ENCODE data around the gene CDK19. TPM values are rescaled to one million over a fixed set of nuclear protein-coding genes. Genes with fewer than 3 reads are reported as not detected.
"Not testable (repeated sequence)": the region's sequence is repeated elsewhere in the genome, so short reads cannot be mapped to it uniquely, and the experiment has no call there.

The CDK19 gene
- polyA plus RNA-seq, 5 donors, result 21.6 to 48.9 (median 46.3) TPM

DNA sequence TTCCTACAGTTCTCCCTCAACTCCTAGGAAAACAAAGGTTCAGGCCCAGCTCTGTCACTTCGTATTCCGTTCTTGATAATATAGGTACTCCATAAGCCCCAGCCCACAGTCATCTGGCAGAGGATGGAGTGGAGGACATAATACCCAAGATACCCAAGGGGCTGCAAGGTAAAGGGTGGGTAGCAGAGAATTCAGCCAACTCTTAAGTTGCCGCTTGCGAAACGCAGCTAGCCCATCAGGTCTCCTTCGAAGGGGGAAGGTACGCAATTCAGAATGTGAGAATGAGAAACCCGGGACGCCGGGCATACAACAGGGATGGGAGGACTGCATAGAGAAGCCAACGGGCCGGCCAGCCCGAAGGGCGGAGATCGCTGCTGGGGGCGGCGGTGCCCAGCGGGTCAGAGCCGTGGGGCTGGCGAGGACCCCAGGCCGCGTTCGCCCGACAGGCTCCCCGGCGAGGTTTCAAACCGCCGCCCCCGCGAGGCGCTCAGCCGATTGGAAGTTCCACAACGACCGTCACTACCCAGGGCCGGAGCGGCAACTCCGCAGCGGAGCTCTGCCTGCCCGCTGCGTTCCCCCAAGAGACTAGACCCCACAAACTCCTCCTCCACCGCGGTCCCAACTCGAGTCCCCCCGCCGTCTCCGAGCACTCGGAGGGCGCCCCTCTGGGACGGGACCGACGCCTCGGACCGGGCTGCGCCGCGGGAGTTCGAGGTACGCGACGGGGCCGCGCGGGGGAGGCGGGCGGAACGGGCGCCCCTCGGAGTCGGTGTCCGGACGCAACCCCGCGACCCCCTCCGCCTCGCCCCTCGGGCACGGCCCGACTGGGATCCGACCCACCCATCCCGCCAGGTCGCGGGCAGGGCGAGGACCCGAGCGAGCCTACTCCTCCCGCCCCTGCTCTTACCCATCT is 911 bp downstream of the CDK19 start:
- DNase-seq, result peak; percentile 58 to 67

DNA sequence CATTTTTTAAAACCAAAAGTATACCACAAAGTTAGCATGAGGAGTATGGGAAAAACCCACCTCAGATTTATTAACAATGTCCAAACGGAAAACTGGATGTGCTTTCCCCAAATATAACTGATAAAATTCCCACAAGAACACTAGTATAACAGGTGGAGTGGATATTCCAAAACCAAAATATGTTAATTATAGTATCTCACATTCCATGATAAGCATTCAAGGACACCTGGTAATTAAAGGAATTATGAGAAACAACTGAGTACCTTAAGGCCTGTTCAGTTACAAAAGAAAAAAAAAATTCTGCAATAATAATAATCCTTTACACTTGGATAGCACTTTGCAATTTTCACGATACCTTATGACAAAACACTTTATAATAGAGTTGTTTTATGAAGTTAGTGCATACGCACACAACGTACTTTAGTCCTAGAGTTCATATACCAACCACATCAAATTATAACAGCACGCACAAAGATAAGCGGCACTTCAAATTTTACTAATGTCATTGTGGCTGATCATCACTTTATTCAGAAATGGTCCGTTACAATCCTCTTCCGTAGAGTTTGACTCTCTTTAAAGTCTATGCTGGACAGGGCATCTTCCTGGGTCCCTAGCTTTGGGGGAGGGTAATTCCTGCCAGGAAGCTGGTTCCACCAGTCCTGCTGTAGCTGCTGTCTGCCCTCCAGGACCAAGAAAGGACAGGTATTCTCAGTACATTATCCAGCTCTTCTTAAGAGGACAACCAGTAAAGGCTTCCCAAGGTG is 1.7 kb downstream of the CDK19 start:
- DNase-seq, result no peak

GRCh38 chr6:110812719-110813118 is 2.5 kb downstream of the CDK19 start:
- DNase-seq, result no peak

DNA sequence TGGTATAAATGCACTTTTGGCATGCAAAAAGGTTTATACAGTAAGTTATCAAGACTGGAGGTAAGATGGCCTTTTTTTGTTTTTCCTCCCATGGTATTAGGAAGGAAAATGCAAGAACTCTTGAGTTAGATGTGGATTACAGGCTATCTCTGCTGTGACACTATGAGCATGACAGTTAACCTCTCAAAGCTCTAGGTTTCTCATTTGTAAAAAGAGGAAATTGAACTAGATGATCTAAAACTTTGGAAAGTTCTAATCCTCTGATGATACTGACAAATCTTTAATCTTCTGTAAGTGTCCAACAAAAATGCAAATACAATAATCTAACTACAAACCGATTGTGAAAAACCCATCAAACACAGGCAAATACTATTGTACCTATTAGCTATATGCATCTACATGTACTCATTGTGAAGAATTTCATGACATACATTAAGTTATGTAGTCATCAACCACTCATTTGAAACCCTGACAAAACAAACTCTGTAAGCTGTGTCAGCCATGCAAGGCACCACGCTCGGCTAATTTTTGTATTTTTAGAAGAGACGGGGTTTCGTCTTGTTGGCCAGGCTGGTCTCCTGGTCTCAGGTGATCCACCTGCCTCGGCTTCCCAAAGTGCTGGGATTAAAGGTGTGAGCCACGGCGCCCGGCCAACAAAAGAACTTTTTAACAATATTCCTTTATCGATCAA is 4.2 kb downstream of the CDK19 start:
- DNase-seq, result no peak

- no peak for DNase-seq
Measured at GRCh38 chr6:110809792-110810191, 5.5 kb downstream of the CDK19 start.

DNA sequence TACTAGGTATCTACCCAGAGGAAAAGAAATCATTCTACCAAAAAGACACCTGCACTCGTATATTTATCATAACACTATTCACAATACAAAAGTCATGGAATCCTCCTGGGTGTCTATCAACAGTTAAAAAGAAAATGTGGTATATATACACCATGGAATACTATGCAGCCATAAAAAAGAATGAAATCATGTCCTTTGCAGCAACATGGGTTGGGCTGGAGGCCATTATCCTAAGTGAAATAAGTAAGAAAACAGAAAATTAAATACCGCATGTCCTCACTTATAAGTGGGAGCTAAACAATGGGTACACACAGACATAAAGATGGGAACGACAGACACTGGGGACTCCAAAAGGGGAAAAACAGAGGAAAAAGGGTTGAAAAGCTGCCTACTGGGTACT is 13.1 kb downstream of the CDK19 start:
- not testable (repeated sequence) for DNase-seq

- no peak for DNase-seq
Measured at GRCh38 chr6:110800839-110801196, 14.5 kb downstream of the CDK19 start.

GRCh38 chr6:110800196-110800838 is 15.0 kb downstream of the CDK19 start:
- no peak for DNase-seq

- DNase-seq, result no peak
Measured at GRCh38 chr6:110799655-110800054, 15.6 kb downstream of the CDK19 start.

DNA sequence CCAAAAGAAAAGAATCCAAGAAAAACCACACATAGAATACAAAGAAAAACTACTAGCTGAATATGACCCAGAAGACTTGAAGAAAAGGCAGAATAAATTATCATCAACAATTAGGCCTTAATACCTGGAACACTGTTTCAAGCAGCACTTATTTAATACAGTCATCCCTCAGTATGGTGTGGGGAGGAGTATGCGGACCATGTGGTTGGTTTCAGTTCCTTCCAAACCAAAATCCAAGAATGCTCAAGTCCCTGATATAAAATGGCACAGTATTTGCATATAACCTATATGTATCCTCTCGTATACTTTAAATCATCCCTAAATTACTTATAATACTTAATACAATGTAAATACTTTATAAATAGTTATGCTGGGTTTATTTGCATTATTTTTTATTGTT is 16.1 kb downstream of the CDK19 start:
- DNase-seq, result no peak

GRCh38 chr6:110795271-110795670 is 20.0 kb downstream of the CDK19 start:
- DNase-seq, result no peak

- no peak for DNase-seq
Measured at GRCh38 chr6:110786696-110787095, 28.6 kb downstream of the CDK19 start.

DNA sequence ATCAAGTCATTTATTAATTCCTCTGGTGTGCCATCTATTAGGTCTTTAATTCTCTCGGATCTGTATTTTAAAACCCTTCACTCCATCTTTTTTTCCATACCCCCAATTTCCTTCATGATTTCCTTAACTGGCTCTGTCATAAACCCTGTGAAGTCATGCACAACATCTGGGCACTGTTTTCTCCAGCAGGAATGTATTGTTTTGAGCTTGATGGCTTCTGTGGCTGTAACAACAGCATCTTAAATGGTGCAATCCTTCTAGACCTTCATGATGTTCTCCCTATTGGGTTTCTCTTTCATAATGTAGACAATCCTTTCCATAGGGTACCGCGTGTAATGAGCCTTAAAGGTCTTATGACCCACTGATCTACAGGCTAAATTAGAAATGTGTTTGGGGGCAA is 29.0 kb downstream of the CDK19 start:
- no peak for DNase-seq

DNA sequence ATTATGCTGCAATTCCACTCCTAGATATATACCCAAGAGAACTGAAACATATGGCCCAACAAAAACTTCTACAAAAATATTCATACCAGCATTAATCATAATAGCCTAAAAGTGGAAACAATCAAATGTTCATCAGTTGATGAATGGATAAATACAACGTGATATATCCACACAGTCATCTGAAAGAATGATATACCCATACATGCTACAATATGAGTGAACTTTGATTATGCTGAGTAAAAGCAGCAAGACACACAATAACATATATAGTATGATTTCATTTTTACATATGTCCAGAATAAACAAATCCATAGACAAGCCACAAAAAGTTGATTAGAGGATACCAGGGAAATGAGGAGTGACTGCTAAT is 30.7 kb downstream of the CDK19 start:
- no peak for DNase-seq

- DNase-seq, result no peak
Measured at GRCh38 chr6:110781522-110782214, 33.6 kb downstream of the CDK19 start.

DNA sequence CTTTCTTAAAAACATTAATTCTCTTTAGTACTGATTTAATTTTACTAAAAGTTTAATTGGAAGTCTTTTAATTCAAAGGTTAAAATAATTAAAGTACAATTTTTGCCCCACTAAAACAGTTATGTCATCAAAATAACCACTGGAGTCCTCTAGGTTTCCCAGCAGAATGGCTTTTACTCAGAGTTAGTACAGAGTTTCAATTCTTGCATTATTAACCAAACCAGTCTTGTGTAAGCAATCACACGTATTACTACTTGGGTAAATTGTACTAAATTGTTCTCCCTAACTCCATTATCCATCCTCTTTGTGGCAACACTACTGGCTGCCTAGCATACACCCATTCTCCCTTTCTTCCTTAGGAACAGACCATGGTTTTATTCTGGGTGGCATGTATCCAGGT is 36.9 kb downstream of the CDK19 start:
- DNase-seq, result no peak

DNA sequence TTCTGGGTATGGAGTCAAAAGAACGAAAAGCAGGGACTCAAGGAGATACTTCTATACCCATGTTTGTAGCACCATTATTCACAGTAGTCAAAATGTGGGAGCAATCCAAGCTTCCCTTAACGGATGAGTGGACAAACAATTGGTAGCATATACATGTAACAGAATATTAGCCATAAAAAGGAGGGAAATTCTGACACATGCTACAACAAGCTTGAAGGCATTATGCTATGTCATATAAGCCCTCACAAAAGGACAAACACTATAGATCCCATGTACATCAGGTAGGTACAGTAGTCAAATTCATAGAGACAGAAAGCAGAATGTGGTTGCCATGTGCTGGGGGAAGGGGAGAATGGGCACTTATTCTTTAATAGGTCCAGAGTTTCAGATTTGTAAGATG is 37.6 kb downstream of the CDK19 start:
- DNase-seq, result no peak

GRCh38 chr6:110776413-110776812 is 38.9 kb downstream of the CDK19 start:
- DNase-seq, result peak in 1 of 2 donors; percentile 6

DNA sequence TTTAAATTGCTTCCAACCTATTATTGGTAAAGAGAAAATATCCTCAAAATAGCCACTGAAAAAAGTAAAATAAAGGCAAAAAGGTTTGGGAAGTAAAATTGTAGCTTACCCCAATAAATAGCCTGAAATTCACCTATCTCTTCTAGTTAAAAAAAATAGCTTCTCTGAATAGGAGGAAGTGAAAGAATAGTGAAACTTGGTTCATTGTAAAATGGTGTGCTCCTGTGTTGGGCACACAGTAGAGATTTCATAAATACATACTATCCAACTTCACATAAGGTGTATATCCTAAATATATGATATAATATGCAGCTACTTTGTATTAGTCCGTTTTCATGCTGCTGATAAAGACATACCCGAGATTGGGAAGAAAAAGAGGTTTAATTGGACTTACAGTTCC is 45.3 kb downstream of the CDK19 start:
- no peak for DNase-seq

- DNase-seq, result no peak
Measured at GRCh38 chr6:110768057-110768456, 47.2 kb downstream of the CDK19 start.

DNA sequence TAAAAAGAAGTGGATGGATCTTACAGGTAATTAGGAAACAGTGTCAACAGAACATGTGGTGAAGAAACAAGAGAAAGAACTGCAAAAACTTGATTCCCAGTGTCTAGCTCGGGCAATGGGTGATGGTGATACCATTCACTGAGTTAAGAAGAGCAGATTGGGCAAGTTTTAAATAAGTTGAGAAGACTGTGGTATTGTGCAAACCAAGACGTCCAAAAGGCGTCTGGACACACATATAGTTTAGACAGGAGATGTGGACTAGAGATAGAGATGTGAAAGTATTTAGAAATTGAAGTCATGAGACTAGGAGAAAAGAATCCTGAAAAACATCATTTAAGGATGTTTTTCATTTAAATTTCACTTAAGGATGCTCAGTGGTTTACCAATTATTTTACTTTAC is 53.9 kb downstream of the CDK19 start:
- DNase-seq, result no peak

All from right lung (tissue), 5 donors.